HG03442 (cell line): ENCODE data around the gene GAK.
"Not testable (repeated sequence)": the region's sequence is repeated elsewhere in the genome, so short reads cannot be mapped to it uniquely, and the experiment has no call there.

ENCODE experiments used
- ATAC-seq: cut with Tn5 transposase; IDR thresholded peaks from one replicate; pipeline ENCODE4 v1.9.1; 2021; ENCODE audit warnings: mild to moderate bottlenecking, moderate library complexity; ENCODE audit not compliant: unreplicated experiment

Gene GAK

DNA sequence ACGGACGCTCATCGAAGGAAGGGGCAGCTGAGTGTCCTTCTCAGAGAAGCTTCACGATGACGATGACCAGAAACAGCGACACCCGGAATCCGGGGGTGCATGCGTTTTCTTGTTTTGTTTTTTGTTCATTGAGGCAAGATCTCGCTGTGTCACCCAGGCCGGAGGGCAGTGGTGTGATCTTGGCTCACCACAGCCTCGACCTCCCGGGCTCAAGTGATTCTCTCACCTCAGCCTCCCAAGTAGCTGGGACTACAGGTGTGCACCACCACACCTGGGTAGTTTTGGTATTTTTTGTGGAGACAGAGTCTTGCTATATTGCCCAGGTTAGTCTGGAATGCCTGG, 21.4 kb upstream of the GAK start:
- ATAC-seq = no peak

DNA sequence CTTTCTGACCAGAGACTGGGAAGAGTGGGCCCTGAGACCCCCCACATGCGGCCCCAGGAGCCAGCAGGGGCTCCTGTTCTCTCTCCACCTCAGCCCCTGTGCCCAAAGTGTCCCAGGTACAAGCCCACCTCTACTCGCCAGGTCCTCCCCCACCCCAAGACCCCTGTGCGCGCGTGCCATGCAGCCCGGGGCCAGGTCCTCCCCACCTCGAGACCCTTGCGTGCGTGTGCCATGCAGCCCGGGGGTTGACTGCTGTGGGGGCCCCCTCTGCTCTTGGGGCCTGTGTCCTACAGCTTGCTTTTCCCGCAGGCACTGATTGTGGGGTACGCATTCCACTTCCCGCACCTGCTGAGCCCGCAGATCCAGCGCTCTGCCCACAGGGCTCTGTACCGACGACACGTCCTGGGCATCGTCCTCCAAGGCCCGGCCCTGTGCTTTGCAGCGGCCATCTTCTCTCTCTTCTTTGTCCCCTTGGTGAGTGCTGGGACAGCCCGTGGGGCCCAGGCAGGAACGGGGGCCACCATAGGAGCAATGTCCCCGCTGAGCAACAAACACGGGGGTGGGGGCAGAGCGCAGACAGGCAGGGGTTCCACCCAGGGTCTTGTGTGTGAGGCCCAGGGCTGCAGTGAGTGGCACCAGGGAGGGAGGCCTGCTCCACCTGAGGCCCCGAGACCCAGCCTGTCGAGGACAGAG, 20.9 kb upstream of the GAK start:
- ATAC-seq = no peak

DNA sequence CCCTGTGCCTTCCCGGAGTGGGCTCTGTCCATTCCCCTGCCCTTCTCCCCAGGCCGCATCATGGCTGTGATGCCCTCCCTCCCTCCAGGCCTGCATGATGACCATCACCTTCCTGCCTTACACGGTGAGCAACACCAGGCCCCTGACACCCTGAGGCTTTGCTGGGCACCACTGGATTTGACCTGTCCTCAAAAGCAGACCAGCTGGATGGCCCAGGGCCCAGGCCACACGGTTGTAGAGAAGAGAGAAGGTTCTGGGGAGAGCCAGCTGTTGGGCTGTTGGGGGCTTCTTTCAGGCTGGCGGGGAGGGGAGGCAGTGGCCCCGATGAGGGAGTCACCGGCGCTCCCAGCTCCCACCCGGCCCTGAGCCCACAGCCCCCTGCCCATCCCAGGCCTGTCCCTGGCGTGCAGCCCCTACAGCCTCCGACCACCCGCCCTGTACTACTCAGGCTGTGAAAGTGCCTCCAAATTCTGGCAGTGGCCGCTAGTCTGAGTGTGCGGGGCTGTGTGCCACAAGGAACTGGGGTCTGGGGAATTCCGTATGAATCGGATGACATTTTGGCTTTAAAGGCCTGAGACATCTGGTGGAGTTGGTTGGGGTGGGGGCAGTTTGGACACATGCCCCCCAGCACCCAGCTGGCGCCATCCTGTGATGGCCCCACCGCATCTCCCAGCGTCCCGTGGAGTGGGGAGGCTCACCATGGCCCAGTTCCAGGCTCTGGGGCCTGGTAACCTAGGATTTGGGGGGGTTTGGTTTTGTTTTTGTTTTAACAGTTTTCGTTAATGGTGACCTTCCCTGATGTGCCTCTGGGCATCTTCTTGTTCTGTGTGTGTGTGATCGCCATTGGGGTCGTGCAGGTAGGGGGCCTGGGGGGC, 19.7 kb upstream of the GAK start:
- ATAC-seq = no peak

DNA sequence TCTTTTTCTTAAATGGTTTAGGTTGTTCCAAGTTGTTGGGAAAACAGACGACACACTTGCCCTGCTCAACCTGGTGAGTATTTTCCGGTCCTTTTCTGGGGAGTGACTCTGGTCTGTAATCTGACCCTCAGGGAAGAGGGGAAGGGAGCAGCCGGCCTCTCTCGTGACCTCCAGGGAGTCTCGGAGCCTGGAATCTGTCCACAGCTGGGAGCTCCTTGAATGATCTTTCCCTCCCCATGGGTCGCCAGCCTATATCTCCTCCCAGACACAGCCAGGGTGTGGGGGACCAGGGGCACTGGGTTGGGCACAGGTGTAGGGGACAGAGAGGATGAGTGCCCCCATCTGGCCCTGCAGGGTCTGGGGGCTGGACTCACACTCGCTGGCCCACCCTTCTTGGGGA, 19.1 kb upstream of the GAK start:
- ATAC-seq = no peak

DNA sequence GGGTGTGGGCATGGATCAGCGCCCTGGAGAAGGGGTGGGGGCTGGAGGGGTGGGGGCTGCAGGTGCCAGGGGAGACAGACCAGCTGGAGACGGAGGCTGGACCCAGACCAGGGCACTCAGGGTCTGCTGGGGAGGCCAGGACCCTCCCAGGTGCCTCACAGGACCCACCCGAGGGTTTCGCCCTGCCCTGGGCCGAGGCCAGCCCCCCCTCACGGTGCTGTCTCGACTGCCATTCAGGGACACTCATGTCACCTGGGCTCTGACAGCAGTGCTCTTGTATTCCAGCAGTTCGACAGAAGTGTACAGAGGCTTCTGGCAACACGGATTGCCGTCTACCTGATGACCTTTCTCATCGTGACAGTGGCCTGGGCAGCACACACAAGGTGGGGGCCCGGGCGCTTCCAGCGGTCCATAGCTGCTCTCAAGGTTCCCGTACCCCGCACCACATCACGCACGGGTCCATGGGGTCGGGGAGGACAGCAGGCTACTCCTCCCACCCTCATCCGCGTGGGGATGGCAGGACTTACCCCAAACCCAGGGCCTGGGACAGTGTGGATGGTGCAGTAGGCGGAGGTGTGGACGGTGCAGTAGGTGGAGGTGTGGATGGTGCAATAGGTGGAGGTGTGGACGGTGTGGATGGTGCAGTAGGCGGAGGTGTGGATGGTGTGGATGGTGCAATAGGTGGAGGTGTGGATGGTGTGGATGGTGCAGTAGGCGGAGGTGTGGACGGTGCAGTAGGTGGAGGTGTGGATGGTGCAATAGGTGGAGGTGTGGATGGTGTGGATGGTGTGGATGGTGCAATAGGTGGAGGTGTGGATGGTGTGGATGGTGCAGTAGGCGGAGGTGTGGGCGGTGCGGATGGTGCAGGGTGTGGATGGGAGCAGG, 18.3 kb upstream of the GAK start:
- ATAC-seq = no peak

DNA sequence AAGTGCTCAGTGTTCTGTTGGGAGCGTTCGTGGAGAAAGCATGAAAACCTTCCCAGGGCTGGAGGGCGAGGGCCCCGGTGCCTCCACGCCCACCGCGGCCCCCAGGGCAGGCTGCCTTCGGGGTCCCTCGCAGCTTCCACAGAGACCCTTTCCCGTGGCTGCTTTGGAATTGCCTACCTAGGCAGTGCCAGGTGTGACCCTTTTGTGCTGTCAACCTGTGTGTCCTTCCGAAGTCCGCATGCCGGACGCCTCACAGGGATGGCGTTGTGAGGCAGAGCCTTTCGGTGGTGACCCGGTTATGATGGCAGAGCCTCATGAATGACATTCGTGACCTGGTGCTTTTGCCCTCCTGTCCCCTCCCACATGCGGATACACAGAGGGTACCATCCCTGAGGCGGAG, 17.5 kb upstream of the GAK start:
- ATAC-seq = no peak

DNA sequence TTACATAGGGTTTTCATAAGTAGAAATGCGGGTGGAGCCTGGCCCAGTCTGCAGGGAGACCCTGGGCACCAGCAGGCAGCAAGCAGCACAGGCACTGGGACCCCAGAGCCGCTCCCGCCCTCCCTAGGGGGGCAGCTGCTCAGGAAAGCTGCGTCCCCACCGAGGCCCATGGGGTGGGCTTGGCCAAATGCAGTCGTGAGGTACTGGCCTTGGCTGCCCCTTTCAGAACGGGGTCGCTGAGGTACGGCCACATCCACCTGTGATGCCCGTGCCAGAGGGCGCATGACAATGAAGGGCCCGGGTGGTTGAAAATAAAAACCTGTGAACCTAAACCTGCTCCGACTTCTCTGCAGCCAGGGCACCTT, 16.8 kb upstream of the GAK start:
- no peak for ATAC-seq

DNA sequence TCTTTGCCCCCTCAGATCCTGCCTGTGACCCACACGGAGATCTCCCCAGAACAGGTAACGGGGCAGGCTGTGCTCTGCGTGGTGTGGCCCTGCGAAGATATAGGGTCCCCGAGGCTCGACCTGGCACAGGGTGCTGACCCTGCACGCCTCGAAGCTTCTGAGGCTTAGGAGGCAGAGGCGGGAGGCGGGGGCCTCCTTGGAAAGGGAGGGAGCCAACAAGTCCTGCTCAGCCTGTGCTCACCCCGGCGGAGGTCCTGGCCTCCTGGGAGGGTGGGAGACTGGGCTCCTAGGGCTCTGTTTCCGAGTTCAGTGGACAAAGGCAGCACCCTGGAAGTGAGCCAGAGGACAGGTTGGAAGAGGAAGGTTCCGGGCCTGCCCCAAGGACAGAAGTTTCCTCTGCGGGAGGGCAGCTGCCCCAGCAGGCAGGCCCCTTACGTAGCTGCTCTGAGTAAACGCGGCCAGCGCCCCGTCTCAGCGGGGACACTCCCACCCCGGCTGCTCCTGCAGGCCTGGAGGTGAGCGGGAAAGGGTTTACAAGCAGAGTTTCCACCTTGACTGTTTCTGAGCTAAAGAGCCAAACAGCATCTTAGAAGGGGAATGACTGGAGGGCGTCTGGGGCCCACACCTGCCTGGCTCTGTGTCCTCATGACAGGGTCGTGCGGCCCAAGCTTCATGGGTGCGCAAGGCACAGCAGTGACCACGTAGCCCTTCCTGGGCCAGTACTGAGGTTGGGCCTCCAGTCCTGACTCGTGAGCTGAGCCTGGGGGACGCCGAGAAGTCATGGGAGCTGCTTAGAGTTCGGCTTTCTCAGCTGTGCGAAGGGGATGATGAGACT, 16.2 kb upstream of the GAK start:
- no peak for ATAC-seq

DNA sequence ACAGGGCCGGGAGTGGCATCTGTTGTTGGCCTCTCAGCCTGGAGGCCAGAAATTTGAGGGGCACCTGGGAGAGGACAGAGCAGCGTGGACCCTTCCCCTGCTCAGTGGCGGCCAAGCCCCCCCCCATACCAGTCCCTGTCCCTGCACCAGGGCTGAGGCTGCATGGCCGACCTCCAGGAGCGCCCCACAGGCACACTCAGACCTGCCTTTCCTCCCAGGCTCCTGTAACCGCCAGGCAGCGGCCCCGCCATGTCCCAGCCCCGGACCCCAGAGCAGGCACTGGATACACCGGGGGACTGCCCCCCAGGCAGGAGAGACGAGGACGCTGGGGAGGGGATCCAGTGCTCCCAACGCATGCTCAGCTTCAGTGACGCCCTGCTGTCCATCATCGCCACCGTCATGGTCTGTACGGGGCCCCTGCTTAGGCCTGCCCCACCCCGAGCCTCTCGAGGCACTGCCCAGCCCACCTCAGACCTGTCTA, 15.4 kb upstream of the GAK start:
- ATAC-seq = no peak

DNA sequence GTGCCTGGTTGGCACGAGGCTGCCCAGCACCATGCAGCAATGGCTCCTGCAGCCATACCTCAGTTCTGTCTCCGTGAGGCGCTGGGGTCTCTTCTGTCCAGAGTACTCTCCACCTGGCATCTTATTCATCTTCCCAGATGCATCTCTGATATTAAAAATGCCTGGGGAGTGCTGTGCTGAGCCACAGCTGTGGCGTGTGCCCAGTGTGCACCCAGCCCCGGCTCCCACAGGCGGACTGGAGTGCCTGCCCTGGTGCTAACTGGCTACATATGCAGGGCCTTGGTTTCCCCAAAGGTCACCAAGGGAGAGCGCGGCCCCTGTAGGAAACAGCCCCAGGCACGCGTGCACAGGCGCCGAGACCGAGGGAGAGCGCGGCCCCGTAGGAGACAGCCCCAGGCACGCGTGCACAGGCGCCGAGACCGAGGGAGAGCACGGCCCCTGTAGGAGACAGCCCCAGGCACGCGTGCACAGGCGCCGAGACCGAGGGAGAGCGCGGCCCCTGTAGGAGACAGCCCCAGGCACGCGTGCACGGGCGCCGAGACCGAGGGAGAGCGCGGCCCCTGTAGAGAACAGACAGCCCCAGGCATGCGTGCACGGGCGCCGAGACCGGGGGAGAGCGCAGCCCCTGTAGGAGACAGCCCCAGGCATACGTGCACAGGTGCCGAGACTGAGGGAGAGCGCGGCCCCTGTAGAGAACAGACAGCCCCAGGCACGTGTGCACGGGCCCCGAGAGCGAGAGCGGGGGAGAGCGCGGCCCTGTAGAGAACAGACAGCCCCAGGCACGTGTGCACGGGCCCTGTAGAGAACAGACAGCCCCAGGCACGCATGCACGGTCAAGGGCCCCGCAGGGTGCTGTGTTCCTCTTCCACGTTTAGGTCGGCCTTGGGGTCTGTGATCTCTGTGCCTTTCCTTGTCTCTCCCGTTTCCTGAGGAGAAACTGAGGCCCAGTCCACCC, 14.7 kb upstream of the GAK start:
- ATAC-seq = no peak

DNA sequence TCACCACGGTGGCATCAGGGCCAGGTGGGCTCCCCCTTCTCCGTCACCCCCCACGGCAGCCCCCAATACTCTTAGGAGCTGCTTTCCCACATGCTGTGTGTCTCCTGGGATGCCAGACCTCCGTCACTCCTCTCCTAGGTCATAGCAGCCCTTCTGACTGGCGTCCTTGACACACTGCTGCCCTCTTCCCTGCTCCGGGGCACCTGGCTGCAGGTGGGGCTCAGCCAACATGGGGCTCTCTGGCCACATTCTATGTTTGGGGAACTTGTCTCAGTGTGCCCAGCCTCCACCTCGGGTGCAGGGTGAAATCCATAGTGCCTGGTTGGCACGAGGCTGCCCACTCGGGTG, 14.0 kb upstream of the GAK start:
- ATAC-seq = no peak

DNA sequence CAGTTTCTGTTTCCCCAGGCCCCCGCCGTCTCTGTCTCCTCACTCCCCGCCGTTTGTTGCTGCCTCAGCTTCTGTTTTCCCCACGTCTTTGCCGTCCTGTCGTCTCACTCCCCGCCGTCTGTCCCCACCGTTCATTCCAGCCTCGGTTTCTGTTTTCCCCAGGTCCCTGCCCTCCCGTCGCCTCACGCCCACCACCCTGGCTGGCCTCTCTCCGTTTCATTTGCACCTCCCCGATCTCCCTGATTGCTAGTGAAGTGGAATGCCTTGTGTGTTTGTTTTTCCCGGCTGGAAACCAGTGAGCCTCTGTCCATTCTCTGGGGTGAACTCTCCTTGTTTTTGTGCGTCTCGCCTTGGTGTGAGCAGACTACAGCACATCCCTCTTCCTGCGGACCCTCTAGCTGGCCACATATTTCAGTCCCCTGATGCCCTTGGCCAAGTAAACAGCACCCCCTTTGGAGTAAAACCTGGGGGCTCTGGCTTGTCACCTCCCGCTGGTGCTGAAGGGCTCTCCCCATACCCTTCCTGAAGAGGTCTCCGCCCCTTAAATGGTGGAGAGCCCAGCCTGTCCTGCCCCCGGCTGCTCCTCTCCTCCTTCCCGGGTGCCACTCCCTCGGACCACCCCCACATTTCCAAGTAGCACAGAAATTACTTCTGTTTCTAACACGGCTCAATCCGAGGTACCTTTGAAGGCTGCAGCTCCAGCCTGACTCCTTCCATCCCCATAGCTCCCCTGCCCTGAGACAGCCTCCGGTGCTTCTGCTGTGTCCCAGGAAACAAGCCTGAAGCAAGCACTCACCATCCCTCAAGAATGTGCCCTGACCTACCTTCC, 13.4 kb upstream of the GAK start:
- no peak for ATAC-seq

DNA sequence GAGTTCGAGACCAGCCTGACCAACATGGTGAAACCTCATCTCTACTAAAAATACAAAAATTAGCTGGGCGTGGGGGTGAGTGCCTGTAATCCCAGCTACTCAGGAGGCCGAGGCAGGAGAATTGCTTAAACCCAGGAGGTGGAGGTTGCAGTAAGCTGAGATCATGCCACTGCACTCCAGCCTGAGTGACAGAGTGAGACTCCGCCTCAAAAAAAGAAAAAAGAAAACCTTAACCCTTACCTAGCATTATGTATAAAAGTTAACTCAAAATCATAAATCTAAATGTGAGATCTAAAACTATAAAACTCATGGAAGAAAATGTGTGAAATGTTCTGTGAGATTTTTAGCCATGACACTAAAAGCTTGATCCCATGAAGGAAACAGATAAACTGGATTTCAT, 7.4 kb upstream of the GAK start:
- not testable (repeated sequence) for ATAC-seq

DNA sequence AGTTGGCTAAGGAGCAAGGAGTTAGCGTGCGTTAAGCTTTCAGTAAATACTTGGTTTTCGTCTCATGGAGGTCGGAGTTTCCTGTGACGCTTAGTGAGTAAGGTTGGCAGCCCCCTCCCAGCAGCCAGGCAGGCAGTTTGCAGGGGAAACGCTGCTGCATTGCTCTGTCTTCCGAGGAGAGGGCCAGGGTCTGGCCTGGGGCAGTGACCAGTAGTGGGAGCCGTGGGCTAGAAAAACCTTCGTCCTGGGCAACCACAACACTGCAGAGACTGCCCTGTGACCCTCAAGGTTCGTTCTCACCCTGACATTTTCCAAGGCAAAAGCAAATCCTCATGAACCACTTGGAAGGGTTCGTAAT, 576 bp upstream of the GAK start:
- ATAC-seq = no peak

DNA sequence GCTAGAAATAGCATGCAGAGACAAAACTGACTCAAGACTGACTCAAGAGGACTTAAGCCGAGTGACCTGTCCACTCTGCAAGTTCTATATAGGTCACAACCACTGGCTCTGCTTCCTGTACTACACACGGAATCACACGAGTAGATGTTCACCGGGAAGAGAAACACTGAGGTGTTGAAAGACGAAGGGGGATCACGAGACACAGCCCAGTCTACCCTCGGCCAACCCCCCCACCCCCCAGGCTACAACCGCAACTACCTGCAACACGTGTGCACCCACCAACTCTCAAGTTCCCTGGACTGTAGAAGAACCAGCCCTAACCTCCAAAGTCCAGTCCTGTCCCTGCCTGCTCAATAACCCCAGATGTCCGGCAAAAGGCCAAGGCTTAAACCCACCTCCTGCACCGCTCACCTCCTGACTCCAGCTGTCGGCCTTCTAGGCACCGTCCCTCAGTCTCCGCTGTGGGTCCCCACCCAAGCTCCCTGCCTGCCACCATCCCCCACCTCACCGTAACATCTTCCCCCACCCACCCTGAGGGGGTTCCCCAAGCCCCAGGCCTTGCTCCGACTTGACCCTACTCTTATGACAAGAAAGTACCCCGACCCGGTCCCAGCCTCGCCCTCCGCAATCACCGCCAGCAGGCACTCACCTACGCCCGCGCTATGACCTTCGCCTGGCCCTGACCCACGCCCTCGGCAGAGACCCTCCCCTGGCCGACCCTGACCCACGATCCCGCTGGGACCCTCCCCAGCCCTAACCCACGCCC, 739 bp downstream of the GAK start:
- peak; percentile 7 for ATAC-seq

DNA sequence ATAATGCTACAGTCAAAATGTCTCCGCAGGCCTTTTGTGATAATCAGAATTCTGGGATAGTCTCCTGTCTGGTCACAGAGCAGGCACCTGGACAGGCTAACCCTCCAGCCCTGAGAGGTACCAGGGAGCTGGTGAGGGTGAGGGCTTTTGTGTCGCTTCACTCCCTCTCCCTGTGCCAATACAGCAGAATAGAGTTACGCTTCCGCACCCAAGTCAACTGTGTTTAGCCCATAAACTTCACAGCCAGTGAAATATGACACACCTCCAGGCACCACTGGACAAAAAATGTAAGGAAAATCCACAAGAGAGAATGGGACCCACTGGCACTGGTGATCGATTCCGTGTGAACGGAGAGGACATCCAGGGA, 1.3 kb downstream of the GAK start:
- no peak for ATAC-seq

DNA sequence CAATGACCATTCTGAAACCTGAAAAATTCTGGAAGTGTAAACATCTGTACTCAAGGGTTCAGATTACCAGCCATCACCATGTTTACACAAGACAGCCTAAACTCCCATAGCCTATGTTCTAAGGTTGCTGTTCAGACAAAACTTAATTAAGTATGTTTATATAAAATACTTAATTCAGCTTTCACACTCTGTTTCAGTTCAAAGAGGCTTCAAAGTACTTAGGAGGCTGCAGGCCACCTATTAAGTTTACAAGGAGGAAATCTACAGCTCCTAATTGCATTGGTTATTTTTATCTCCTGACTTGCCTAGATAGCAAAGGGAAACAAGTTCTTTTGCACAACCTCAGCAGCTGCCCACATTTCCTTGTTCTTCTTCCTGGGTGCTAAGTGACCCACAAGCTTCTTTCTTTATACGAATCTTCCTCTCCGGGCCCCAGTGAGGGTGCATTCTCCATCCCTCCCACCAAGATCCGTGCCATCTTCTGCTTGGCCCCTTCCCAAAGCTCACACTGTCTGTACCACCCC, 2.0 kb downstream of the GAK start:
- ATAC-seq = no peak
